ENCODE measurements around the gene DQX1.

DQX1 gene

GRCh38 chr2:74537140-74537539 is 11.1 kb upstream of the DQX1 start:
- no peak overlapping the region for H3K4me3 ChIP-seq (ENCODE audit: low read depth, low read length)
- TF ChIP-seq CTCF (IDR thresholded peaks at IDR 0.05; ENCODE audit: low read depth, low read length) = no peak

- no peak overlapping the region for H3K4me3 ChIP-seq (ENCODE audit: low read depth, low read length)
- TF ChIP-seq CTCF (IDR thresholded peaks at IDR 0.05; ENCODE audit: low read depth, low read length) = no peak
Measured at GRCh38 chr2:74536166-74536950, 10.3 kb upstream of the DQX1 start.

- TF ChIP-seq CTCF (IDR thresholded peaks at IDR 0.05; ENCODE audit: low read depth, low read length) = no peak
- H3K4me3 ChIP-seq (ENCODE audit: low read depth, low read length) = no peak overlapping the region
Measured at GRCh38 chr2:74535440-74535965, 9.5 kb upstream of the DQX1 start.

- H3K4me3 ChIP-seq (ENCODE audit: low read depth, low read length) = no peak overlapping the region
- no peak for TF ChIP-seq CTCF (IDR thresholded peaks at IDR 0.05; ENCODE audit: low read depth, low read length)
Measured at GRCh38 chr2:74534411-74534810, 8.4 kb upstream of the DQX1 start.

GRCh38 chr2:74533464-74533863 is 7.4 kb upstream of the DQX1 start:
- no peak overlapping the region for H3K4me3 ChIP-seq (ENCODE audit: low read depth, low read length)
- no peak for TF ChIP-seq CTCF (IDR thresholded peaks at IDR 0.05; ENCODE audit: low read depth, low read length)

GRCh38 chr2:74532222-74532621 is 6.2 kb upstream of the DQX1 start:
- no peak for TF ChIP-seq CTCF (IDR thresholded peaks at IDR 0.05; ENCODE audit: low read depth, low read length)
- H3K4me3 ChIP-seq (ENCODE audit: low read depth, low read length) = no peak overlapping the region

- no peak overlapping the region for H3K4me3 ChIP-seq (ENCODE audit: low read depth, low read length)
- TF ChIP-seq CTCF (IDR thresholded peaks at IDR 0.05; ENCODE audit: low read depth, low read length) = no peak
Measured at GRCh38 chr2:74531666-74532065, 5.6 kb upstream of the DQX1 start.

Measured in WI38 (cell line).